ENCODE data around the gene PCSK2.

The PCSK2 gene

GRCh38 chr20:17406051-17406590 is 179.3 kb downstream of the PCSK2 start:
- no peak for DNase-seq

DNA sequence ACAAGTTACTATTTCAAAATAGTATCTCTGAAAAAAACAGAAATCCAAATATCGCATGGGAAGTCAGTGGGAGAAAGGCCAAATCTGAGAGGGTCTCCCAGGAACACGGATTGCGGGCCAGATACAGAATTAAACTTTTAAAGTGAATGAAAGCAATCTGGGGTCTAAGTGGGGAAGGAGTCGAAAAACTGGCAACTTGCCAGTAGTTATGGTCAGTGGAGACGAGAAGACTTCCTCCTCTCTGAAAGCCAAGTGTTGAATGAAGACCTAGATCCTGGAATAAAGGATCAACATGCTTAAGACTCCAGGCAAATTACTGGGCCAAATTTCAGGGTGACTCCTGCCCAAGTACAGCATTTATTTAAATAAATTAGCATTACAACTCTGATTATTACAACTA is 180.7 kb downstream of the PCSK2 start:
- DNase-seq = no peak

DNA sequence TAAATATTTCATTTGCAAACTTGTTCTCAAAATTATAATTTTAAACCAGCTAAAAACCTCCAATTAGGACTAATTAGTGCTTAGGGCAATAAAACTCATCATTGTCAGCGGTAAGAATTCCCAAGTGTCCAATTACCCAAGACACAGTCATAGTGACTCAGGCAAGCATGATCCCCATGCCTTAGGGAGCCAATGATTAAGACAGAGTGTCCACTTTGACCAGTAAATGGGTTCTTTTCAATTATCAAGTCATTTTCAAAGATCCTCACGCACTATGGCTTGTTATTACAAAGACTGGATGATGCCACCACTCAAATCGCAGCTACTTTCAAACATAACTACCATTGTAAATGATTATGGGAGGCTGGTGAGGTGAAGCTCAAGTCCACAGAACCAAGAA is 190.4 kb downstream of the PCSK2 start:
- DNase-seq = no peak

DNA sequence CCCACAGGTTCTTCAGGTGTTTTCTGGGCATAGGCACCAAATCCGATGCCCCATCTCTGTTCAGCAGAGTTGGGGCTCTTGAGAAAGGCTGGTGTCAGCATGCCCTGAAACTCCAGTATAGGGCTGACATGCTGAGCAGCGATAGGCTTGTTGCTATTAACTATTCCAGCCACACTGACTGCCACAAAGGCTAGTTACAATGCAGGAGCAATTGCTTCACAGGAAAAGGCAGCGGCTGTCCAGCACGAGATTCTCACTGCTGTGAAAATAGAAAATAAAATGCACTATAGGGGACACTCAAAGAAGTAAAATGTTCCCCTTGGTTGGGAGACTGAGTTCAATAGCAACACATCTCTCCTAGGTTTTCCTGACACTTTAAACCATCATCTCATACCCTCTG is 191.9 kb downstream of the PCSK2 start:
- DNase-seq = no peak

DNA sequence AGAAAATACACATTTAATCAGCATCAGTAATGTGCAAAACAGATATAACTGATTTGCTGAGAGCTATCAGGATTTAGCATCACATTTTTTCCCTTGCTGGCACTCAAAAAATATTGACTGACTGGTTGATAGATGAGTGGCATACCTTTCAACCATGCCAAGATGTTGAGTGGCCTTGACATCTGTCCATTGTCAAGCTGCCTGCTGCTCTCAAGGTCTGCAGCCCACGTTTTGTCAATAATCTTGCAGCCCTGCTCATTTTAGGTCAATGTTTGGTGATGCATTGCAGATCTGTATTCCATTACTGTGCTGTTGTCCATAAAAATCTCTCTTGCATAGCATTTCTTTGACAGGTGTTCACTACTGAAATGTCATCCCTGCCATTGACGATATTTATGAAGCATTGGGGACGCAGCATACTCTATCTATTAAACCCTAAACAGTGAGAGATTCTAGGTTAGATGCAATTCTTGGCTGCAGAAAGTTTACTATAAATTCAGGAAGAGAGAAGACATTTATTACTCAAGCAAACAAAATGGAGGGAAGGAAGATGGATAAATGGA is 192.7 kb downstream of the PCSK2 start:
- DNase-seq = no peak

DNA sequence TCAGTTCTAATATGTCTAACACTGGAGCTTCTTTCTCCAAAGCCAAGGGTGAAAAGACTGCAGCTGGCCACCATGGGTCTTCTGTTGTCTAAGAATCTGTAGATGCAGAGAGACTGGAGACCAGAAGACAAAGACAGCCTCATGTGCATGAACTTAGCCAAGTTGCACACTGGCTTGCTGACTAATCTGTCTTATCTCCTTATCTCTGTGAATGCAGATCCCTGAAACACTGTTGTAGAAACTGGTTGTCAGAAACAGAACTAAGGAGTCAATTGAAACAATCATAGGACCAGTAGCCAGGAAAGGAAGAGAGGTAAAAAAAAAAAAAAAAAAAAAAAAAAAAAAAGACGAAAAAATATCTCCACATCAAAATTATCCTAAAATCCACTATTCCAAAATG is 194.7 kb downstream of the PCSK2 start:
- no peak for DNase-seq

DNA sequence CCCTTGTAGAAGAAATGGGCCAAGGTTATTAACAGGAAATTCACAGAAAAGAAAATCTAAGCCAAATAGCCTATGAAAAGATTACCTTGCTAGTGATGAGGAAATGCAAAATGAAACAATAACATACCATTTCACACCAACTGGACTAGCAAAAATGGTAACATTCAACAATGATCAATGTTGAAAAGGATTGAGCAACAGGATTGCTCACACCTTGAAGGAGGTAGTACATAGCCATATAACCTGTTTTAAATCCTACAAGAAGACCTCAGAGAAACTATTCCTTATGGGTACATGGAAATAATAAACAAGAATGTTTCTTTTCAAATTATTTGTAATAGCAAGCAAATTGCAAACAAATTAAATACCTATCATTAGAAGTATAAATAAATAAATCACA is 196.9 kb downstream of the PCSK2 start:
- no peak for DNase-seq

DNA sequence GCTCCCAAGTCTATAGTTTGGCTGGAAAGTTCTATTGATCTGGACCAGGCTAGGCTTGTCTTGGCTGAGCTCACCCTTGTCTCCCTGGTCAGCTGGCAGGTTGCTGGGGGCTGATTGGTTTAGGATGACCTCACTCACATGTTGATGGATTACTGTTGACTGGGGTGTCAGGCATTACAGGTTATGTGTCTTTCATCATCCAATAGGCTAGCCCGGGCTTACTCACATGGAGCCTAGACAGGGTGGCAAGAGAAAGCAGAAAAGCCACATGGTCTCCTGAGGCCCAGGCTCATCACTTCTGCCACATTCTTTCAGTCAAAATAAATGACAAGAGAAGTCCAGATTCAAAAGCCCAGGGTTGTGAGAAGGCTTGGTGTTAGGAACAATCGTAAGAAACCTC is 200.8 kb downstream of the PCSK2 start:
- DNase-seq = no peak

- DNase-seq = no peak
These were observed 203.5 kb downstream of the PCSK2 start for GRCh38 chr20:17430125-17430950.

DNA sequence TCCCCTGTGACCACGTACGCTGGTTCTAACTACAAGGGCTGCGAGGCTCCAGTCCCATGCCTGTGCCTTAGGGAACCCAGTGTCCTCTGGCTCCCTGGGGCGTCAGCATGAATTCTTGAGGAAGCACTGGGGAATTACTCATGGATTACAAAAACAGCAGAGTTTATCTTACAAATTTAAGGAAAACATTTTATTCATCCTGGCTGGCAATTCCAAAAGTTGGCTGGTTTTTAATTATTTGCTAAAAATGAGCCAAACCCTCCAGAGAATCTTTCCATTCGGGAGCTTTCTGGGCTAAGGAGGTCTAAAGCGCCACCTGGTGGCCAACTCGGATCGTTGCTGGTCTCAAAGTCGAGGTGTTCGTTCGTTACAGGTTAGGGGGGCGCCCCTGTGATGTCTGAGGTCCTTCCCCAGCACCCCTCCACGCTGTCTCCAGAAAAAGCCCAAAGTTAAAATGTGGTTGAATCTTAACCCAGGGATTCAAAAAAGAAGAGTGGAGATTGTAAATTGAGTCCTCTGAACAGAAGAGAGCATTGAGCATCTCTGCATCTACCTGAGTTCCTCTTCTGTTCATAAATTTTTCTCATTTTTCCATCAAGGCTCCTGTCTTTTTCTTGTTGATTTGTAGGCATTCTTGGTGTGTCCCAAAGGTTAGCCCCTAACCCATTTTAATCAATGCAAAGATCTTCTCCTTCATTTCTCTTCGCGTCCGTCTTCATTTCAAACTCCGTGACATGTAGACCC is 205.0 kb downstream of the PCSK2 start:
- no peak for DNase-seq

DNA sequence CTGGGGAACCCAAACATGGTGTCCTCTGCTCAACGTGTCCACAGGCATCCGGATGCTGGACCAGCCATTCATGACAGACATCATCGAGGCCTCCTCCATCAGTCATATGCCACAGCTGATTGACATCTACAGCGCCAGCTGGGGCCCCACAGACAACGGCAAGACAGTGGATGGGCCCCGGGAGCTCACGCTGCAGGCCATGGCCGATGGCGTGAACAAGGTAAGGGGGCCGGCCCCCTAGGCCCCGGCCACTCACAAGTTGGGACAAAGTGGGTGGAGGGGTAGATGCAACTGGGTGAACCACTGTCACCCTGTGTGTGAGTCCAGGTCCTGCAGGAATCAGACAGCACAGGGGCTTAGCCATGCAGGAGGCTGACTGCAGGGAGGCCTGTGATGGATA is 209.8 kb downstream of the PCSK2 start:
- no peak for DNase-seq

- no peak for DNase-seq
These were observed 210.4 kb downstream of the PCSK2 start for GRCh38 chr20:17437251-17437650.

DNA sequence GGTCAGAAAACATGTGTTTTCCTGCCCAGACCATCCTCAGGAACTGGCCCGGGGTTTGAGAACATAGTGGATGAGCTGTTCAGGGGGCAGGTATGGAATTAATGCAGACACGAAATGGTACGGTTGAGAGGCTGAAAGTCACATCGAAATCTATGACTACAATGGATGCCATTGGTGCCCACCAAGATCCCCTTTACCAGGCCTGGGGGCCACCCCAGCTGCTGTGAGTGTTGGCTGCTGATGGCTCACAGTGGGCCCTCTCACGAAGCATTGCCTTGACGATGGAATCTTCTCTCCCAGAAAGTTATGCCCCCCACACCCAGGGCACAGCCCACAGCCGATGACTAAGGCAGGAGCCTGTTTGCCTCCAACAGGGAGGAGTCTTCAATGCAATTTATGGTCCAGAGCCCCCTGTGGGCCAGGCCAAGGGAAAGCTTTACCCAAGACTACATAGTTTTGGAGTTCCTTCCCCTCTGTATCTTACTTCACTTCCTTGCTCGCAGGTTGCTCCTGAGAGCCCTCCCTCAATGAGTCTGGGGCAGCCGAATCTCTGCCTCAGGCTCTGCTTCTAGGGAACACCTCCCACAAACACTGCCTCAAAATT is 211.7 kb downstream of the PCSK2 start:
- no peak for DNase-seq

DNA sequence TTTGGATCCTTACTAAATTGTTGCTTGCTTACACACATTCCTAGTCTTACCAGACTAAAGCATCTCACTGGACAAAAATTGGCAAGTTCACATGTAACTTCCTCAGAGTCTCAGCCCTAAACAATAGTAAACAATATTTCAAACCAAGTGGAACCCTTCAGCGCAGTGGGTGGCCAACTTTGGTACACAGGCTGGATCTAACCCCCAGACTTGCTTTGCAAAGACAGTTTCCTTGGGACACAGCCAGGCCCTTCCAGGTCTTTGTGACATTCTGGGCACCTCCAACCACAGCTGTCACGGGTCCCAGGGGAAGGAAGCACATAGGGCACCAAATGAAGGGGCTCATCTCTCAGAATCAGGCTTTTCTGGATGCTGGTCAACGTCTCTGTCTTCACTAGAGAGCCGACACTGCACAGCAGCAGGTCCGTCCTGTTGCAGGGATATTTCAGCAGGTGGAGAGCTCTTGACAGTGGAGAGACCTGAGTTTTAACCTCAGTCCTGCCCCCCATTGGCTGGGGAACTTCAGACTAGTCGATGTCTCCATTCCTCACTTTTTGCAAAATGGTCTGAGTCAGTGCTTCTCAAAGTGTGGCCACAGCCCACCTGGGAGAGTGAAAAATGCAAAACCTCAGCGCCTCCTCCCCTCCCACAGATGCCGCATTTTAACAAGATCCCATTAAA is 212.9 kb downstream of the PCSK2 start:
- DNase-seq = no peak

- DNase-seq = no peak
These were observed 214.9 kb downstream of the PCSK2 start for GRCh38 chr20:17441745-17442144.

- DNase-seq = no peak
These were observed 215.7 kb downstream of the PCSK2 start for GRCh38 chr20:17442588-17442987.

DNA sequence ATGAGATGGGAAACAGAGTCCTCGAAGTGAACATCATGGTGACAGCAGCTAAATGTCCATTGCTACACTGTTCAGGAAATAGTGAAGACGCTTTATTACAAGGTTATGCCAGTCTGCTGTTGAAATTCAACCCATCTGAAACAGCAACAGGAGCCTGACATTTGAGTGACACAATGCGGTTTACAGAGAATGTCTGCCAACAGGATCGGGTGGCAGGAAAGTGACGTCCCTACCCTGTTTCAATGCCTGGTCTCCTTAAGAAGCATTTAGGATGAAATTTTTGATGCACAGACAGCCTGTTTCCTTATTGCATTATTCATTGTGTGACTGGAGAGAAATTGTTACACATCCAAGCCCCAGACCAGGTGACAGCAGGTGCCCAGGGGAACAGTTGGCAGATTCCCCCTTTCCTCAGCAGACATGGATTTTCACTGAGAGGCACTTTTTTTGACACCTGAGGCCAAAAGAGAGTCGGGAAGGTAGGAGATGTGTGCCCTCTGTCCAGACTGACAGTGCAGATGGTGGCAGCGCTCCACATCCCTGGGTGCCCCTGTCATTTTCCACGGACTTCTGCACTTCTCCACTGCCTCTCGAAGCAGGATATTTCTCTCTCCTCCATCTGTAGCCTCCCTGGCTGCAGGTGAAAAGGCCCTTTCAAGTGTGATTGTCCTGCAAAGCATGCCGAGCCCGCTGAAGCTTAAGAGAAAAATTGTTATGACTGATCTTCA is 216.5 kb downstream of the PCSK2 start:
- DNase-seq = no peak

- DNase-seq = no peak
These were observed 217.3 kb downstream of the PCSK2 start for GRCh38 chr20:17444091-17444490.

DNA sequence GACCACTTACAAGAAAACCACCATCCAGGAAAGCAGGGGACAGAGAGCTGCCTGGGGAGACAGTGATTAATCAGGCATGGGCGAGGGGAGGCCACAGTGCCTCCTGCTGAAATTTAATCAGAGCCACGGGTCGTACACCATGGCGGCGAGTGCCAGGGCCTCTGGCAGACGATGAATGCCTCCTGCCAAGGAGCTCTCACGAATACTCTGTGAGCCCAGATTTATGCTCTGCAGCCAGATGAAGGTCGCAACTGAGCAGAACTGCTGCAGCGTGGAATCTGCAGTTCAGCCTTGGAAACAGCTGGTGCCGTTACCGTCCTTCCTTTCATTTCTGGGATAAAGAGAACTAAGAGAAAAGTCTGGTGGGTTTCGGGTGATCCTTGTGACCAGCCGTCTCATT is 218.7 kb downstream of the PCSK2 start:
- no peak for DNase-seq

GRCh38 chr20:17446171-17446570 is 219.3 kb downstream of the PCSK2 start:
- DNase-seq = no peak

- DNase-seq = no peak
These were observed 221.2 kb downstream of the PCSK2 start for GRCh38 chr20:17448071-17448470.

DNA sequence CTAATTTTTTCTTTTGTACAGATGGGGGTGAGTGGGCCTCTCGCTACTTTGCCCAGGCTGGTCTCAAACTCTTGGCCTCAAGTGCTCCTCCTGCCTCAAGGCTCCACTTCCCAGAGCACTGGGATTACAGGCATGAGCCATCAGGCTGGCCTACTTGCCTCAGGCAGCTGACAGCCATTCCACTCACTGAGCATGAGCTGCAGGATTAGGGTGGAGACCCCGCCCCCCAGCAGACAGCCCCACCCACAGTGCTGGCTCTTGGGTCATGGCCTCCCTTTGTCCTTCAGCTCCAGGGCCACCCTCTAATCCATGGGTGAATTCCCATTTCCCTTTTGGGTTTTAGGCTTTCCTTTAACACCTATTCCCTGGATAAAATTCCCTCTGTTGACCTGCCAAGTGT is 222.2 kb downstream of the PCSK2 start:
- no peak for DNase-seq
